G401.6 (cell line): Measurements from ENCODE around the gene ST8SIA2.

Source experiments
- FAIRE-seq: peaks from 2 replicates; lab custom pipeline; 2012; peaks lifted over from hg19 to GRCh38; lab: Jason Lieb, UNC

ST8SIA2 gene

GRCh38 chr15:92393071-92393979 lies at the start of gene ST8SIA2:
ST8SIA2 (plus strand) TSS chr15:92393881; CDS start chr15:92394065, 184 bp downstream.
- FAIRE-seq, result no peak

- no peak for FAIRE-seq
Measured at GRCh38 chr15:92343924-92344643, 49.6 kb upstream of the ST8SIA2 start.

GRCh38 chr15:92346063-92346462 lies 47.6 kb upstream of the ST8SIA2 start:
- no peak for FAIRE-seq

- no peak for FAIRE-seq
Measured at GRCh38 chr15:92355307-92355706, 38.4 kb upstream of the ST8SIA2 start.

- FAIRE-seq, result no peak
Measured at GRCh38 chr15:92361321-92362000, 32.2 kb upstream of the ST8SIA2 start.

- no peak for FAIRE-seq
Measured at GRCh38 chr15:92362001-92362350, 31.7 kb upstream of the ST8SIA2 start.

GRCh38 chr15:92365084-92365483 lies 28.6 kb upstream of the ST8SIA2 start:
- no peak for FAIRE-seq

GRCh38 chr15:92365906-92366305 lies 27.8 kb upstream of the ST8SIA2 start:
- FAIRE-seq, result no peak

GRCh38 chr15:92366381-92366780 lies 27.3 kb upstream of the ST8SIA2 start:
- no peak for FAIRE-seq

- FAIRE-seq, result no peak
Measured at GRCh38 chr15:92375057-92375456, 18.6 kb upstream of the ST8SIA2 start.

GRCh38 chr15:92376109-92376508 lies 17.6 kb upstream of the ST8SIA2 start:
- FAIRE-seq, result no peak

- no peak for FAIRE-seq
Measured at GRCh38 chr15:92377083-92377789, 16.4 kb upstream of the ST8SIA2 start.

GRCh38 chr15:92383519-92384324 lies 10.0 kb upstream of the ST8SIA2 start:
- no peak for FAIRE-seq

GRCh38 chr15:92384381-92384780 lies 9.3 kb upstream of the ST8SIA2 start:
- no peak for FAIRE-seq

- no peak for FAIRE-seq
Measured at GRCh38 chr15:92385096-92385495, 8.6 kb upstream of the ST8SIA2 start.

- FAIRE-seq, result no peak
Measured at GRCh38 chr15:92391640-92392039, 2.0 kb upstream of the ST8SIA2 start.

- FAIRE-seq, result no peak
Measured at GRCh38 chr15:92392462-92392861, 1.2 kb upstream of the ST8SIA2 start.

GRCh38 chr15:92393980-92394308 lies 263 bp downstream of the ST8SIA2 start:
- FAIRE-seq, result no peak

- FAIRE-seq, result no peak
Measured at GRCh38 chr15:92394309-92395097, 822 bp downstream of the ST8SIA2 start.

- no peak for FAIRE-seq
Measured at GRCh38 chr15:92395098-92395635, 1.5 kb downstream of the ST8SIA2 start.
